OCI-LY1 (cell line): Measurements from ENCODE around the gene MAPKAPK3.

Experiments
- EZH2 ChIP-seq: fragments of 200-600 bp; sonication (generic), shearing (Covaris generic); IDR thresholded peaks from 2 replicates; pipeline ENCODE4 v1.8.0; 2017; ENCODE audit warnings: borderline replicate concordance, mixed run types, mild to moderate bottlenecking, antibody characterized with exemption, low read length, moderate library complexity, mixed read lengths
- TF ChIP-seq, protein P1 (sequence below): fragments of 200-600 bp; sonication (generic), shearing (Covaris generic); IDR thresholded peaks from 2 replicates; pipeline ENCODE4 v1.5.1; 2017; ENCODE audit warnings: mild to moderate bottlenecking, antibody characterized with exemption, low read length, moderate library complexity, mixed read lengths

DNA sequence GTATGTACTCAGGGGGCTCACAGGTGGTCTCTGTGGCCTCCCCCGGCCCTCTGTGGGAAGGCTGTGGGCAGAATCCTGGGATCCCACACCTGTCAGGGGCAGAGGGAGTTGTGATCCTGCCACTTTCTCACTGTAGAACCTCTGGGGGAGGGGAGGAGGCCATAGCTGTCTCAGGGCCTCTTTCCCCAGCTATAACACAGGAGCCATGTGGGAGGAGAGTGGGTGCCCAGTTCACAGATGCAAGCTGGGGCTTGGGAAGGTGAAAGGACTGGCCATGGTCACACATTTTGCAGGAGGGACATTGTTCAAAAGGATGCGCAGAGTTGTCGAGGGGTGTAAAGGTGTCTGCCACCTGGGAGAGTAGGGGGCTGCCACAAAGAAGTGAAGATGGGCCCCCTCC, 11.7 kb downstream of the MAPKAPK3 start:
- TF ChIP-seq, protein P1, sequence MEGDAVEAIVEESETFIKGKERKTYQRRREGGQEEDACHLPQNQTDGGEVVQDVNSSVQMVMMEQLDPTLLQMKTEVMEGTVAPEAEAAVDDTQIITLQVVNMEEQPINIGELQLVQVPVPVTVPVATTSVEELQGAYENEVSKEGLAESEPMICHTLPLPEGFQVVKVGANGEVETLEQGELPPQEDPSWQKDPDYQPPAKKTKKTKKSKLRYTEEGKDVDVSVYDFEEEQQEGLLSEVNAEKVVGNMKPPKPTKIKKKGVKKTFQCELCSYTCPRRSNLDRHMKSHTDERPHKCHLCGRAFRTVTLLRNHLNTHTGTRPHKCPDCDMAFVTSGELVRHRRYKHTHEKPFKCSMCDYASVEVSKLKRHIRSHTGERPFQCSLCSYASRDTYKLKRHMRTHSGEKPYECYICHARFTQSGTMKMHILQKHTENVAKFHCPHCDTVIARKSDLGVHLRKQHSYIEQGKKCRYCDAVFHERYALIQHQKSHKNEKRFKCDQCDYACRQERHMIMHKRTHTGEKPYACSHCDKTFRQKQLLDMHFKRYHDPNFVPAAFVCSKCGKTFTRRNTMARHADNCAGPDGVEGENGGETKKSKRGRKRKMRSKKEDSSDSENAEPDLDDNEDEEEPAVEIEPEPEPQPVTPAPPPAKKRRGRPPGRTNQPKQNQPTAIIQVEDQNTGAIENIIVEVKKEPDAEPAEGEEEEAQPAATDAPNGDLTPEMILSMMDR, result no peak
- no peak for TF ChIP-seq EZH2
